EL (cell line): ENCODE measurements around the gene MRPL43.
A peak's percentile ranks its signal among the peaks of the same experiment; 100 is the strongest.
"Not testable (repeated sequence)": the region's sequence is repeated elsewhere in the genome, so short reads cannot be mapped to it uniquely, and the experiment has no call there.

Experiments
- DNase-seq: peaks from one replicate; pipeline ENCODE4 v3.0.0-alpha.2; 2016

Gene MRPL43

GRCh38 chr10:100986952-100987684 lies at the start of gene MRPL43, which contains the start of gene TWNK:
Gene MRPL43 (minus strand): TSS chr10:100987497. CDS start chr10:100987443, 54 bp downstream.
Gene TWNK (plus strand): TSS chr10:100987543. CDS start chr10:100988211, 668 bp downstream.
- peak; percentile 78 for DNase-seq

DNA sequence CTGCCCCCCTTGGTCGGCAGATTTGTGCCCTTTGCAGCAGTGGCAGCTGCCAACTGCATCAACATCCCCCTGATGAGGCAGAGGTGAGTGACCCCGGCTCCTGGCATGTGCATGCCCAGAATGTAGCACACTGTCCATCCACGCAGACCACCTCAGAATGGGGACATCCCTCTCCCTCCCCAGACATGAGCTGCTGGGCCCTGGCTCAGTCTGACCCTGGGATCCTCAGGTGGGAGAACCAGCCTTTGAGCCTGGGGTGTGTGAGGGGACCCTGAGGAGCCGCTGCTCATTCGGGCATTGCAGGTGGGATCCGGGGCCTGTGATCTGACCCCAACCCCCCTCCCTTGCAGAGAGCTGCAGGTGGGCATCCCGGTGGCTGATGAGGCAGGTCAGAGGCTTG lies 49.4 kb upstream of the MRPL43 start:
- DNase-seq, result no peak

- no peak for DNase-seq
These were observed 48.8 kb upstream of the MRPL43 start for GRCh38 chr10:101035916-101036702.

GRCh38 chr10:101035314-101035713 lies 48.0 kb upstream of the MRPL43 start:
- DNase-seq, result no peak

- DNase-seq, result not testable (repeated sequence)
These were observed 47.1 kb upstream of the MRPL43 start for GRCh38 chr10:101034404-101034803.

DNA sequence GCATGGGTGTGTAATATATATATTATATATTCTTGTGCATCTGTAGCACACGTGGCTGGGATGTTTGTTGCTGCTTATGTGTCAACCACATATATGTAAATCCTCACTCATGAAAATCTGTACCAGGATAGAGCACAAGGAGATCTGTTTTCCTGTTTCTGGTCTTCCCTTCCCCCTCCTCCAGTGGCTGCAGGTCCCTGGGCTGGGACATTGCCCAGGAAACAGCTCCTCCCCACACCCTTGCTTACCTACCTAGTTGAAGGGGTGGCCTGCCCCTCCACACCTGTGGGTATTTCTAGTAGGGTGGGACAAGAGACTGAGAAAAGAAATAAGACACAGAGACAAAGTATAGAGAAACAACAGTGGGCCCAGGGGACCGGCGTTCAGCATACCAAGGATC lies 46.0 kb upstream of the MRPL43 start:
- no peak for DNase-seq

DNA sequence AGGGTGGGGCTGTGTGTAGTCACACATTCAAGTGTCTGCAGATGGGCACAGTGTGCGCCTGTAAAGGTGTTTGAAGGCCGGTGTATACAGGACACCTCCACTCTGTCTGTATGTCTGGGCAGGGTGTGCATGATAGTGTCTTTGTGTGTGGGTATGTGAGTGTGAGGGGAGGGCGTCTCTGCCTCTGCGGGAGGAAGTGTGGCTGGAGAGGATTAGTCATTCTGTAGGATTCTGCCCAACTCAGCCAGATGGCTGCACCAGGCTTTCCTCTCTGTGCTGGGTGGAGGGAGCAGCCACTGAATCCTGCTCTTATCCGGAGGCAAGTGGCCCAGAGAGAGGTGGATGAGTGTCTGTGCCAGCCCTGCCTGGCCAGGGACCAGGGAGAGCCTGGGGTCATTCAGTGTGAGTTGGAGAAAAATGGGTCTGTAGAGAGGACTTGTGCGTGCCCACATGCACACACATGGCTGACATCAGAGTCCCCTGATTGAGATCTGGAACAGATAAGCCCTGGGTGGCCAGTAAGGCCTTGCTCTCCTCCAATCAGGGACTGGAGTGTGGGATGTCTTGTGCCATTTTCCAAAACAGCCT lies 45.4 kb upstream of the MRPL43 start:
- DNase-seq, result peak; percentile 95

DNA sequence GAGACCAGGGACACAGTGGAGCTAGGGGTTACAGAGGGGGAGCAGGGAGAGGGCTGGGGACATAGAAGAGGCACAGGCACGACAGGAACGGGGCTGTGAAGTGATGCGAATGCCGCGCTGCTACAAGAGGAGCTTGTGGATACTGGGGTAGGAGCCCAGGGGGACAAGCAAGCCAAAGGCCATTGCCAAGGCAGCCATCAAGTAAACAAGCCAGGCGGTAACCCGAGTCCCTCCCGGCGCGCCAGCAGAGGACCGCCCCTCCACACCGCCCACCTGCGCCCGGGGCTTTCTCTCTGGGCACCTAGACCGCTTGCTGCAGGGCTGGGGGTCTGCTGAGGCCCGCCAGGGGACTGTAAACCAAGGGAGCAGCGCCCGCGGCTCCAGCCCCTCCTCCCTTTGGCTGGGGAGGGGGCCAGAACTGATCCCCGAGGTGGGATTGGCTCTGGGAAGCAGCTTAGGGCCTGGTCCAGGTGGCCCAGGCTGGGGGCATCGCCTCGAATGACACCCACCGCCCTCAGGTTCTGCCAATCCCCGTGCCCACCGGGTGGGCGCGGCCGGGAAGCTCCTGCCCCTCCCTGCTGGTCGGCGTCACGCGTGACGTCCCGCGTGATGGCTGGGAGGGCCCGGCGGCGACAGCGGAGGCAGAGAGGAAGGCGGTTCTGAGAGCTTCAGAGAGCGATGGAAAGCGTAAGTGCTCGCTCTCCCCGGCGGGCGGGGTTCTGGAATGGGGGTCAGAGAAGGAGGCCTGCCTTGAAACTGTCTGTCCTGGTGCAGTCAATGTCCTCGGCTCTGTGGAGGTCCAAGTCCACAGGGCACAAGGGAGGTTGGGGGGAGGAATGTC lies 44.7 kb upstream of the MRPL43 start:
- peak; percentile 75 for DNase-seq

GRCh38 chr10:101031128-101031795 lies 44.0 kb upstream of the MRPL43 start, which contains the start of the genes PDZD7 and SFXN3:
Gene PDZD7 (minus strand): TSS chr10:101031129. CDS start chr10:101030219, 910 bp downstream.
Gene SFXN3 (plus strand): TSS chr10:101031234. CDS start chr10:101034695, 3,461 bp downstream.
- DNase-seq, result peak; percentile 91

DNA sequence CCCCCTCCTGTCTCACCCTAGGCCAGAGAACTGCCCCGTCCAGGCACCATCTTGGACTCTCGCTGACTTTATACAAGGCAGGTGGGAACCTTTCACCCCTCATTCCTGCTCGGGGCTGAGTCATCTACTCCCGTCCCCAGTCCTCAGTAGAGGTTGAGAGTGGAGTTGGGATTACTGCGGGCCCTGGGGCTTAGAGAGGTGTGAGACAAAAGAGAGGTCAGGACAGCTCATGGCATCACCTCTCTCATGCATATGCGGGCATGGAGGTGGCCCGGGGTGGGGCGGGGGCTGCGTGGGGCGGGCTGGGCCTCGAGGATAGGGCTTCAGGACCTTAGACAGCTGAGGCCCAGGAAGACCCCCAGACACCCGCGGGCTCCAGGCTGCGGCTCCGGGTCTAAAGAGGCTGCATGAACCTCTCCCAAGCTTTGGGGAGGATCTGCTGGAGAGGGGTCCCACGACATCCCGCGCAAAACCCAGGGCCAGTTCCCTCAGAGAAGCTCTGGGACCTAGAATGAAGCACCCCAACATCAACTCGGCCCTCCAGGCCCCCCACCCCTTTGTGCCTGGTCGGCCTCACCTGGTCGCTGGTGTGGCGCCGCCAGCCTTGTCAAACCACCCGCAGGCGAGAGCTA lies 43.3 kb upstream of the MRPL43 start:
- peak; percentile 48 for DNase-seq

DNA sequence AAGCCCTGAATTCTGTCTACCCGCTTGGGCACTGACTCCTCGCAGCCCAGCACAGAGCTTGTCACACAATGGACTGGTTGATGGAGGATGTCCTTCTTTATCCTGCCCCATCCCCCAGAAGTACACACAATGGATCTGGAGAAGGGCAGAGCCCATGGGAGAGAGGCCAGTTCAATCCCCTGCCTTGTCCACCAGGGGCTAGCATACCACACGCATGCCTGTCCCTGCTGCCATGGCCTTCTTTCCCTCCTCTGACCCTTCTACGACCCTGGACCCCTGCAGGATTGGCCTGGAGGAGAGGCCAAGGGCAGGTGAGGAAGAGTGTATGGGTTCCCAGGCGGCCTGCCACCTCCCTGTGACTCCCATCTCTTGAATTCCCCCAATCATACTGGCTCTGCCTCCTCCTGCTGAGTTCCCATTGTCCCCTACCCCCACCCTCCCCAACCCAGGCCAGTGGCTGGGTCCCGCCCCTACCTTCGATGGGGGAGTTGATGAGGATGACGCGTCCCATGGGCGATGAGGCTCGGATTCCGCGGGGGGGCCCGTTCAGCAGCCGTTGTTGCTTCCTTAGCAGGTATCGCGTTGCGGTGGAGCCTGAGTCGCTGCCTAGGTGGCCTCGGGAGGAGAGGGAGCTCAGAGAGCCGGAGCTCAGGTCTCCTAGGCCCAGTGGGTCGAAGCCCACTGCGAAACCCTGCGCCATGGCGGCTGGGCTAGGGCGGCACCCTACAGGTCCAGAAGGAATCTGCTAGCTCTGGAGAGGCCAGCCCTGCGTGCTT lies 42.4 kb upstream of the MRPL43 start:
- no peak for DNase-seq

- DNase-seq, result no peak
These were observed 41.4 kb upstream of the MRPL43 start for GRCh38 chr10:101028446-101029337.

- DNase-seq, result no peak
These were observed 39.9 kb upstream of the MRPL43 start for GRCh38 chr10:101027106-101027720.

GRCh38 chr10:101022967-101023705 lies 35.8 kb upstream of the MRPL43 start:
- DNase-seq, result no peak

GRCh38 chr10:101021692-101022251 lies 34.5 kb upstream of the MRPL43 start:
- DNase-seq, result no peak

DNA sequence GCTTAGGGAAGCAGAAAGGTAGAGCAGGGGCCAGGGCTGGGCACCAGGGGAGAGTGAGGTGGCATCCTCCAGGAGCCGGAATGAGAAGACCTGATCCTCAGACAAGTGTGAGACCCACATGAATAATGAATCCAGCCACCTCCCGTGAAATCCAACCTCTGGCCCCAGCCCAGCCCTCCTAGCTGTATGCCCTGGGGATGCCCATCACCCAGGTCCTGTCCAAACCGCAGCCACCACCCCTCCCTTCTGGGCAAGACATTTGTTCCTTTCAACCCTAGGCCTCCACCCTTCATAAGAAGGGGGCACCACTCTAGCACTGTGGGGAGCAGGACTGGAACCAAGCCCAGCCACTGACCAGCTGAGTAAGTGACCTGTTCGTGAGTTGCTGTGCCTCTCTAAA lies 33.9 kb upstream of the MRPL43 start:
- no peak for DNase-seq

DNA sequence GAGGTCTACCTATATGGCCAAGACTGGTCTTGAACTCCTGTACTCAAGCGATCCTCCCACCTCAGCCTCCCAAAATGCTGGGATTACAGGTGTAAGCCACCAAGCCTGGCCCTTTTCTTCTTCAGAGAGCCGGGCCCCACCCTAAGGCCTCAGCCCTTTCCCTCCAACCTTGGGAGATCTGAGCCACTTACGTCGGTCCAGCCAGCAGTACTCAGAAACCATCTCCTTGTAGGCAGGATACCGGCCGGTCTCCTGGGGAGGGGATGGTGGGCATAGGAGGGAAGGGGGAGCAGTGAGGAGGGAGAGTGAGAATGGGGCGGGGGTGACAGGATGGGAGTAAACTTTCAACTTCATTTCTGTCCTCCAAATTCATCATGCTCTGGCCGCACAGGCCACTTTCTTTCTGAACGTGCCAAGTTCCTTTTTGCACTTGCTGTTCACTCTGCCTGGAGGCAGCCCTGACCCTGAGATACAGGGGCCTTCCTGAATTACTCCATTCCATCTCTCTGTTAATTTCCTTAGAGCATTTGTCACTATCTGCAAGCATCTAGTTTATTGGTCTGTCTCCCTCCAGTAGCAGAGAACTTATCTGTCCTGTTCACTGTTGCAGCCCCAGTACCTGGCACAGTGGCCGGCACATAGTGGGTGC lies 33.3 kb upstream of the MRPL43 start:
- DNase-seq, result no peak

- no peak for DNase-seq
These were observed 32.1 kb upstream of the MRPL43 start for GRCh38 chr10:101019440-101019703.
